ENCODE data around the gene HS2ST1.

HS2ST1 gene

DNA sequence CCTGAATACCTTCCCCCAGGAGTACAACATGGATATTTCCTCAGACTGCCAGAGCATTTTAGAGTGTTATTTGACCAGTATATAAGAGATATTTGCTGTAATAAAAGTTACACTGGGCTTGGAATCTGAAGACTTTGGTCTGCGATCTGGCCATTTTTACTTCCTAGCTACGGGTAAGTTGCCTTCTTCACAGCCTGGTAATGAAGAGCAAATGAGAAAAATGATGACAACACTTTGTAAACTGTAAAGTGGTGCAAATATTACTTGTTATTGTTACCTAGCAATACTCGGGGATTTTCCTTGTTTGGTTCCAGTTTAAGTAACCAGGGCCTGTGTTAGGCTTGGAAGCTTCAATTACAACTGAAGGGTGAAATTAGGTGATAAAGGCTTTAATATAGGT, 233.4 kb downstream of the HS2ST1 start:
- DNase-seq (ENCODE audit: low spot score): no peak
- no peaks in the 10 kb centered on the region for H3K36me3 Mint-ChIP-seq (ENCODE audit: low read depth)
- H3K4me1 Mint-ChIP-seq (ENCODE audit: low read depth): peaks cover 11% of the 10 kb centered on the region
- H3K27me3 Mint-ChIP-seq (ENCODE audit: low read depth): peaks cover 41% of the 10 kb centered on the region
- no peaks in the 10 kb centered on the region for H3K9me3 Mint-ChIP-seq
- H3K27ac Mint-ChIP-seq: no peak overlapping the region
- no peak overlapping the region for H3K4me3 Mint-ChIP-seq

DNA sequence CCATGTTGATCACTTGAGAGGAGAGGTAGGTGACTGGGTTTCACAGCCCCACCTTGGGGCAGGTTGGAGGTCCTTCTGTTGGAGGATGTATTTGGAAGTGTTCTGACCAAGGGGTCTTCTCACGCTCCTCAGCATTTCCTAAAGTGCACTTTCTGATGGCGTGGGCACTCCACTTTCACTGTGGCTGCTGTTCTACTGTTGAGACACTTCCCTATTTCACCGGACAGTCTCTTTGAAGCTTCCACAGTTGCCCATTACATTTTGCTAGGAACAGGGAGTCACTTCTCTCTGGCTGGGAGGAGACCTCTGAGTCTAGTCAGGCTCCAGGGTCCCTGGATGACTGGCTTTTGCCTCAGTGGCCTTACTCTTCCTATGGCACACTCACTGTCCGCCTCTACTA, 234.2 kb downstream of the HS2ST1 start:
- H3K9me3 Mint-ChIP-seq: no peaks in the 10 kb centered on the region
- H3K4me1 Mint-ChIP-seq (ENCODE audit: low read depth): peaks cover 11% of the 10 kb centered on the region
- no peak for DNase-seq (ENCODE audit: low spot score)
- no peak overlapping the region for H3K4me3 Mint-ChIP-seq
- H3K36me3 Mint-ChIP-seq (ENCODE audit: low read depth): no peaks in the 10 kb centered on the region
- peaks cover 44% of the 10 kb centered on the region for H3K27me3 Mint-ChIP-seq (ENCODE audit: low read depth)
- H3K27ac Mint-ChIP-seq: no peak overlapping the region

DNA sequence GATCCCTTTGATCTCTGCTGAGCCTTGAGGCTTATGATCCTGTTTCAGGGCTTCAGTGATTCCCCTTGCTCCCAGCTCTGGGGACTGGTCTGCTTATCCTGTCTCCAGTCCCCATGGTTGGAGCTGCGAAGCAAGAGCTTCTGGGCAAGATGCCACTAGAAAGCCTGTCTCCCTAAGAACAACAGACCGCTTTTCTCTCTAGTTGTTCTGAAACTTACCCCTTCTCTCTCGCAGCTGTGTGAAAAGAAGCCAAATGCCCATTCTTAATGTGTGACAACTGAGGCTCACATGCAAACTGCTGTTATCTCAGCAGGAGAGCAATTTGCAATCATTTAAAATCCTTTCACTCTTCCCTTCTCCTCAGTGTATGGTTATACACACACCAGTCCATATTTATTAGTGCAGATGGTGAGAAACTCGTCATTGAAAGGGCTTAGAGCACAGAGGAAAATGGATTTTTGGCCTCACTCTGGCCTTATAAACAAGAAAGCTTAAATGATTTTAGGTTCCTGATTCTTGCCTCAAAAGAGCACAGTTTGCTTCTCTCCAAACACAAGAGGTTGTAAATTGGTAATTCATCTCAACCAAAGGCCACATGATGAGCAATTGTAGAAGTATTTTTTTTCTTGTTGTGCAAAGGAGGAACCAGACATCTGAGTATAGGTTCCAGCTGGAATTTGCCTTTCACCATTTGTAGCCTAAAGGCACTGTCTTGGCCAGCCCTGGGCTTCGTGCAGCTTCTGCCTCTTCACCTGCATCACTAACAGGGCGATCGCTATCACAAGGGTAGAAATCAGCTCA, 235.0 kb downstream of the HS2ST1 start:
- H3K9me3 Mint-ChIP-seq: no peaks in the 10 kb centered on the region
- no peaks in the 10 kb centered on the region for H3K36me3 Mint-ChIP-seq (ENCODE audit: low read depth)
- peaks cover 11% of the 10 kb centered on the region for H3K4me1 Mint-ChIP-seq (ENCODE audit: low read depth)
- DNase-seq (ENCODE audit: low spot score): no peak
- peaks cover 44% of the 10 kb centered on the region for H3K27me3 Mint-ChIP-seq (ENCODE audit: low read depth)
- no peak overlapping the region for H3K27ac Mint-ChIP-seq
- H3K4me3 Mint-ChIP-seq: no peak overlapping the region

DNA sequence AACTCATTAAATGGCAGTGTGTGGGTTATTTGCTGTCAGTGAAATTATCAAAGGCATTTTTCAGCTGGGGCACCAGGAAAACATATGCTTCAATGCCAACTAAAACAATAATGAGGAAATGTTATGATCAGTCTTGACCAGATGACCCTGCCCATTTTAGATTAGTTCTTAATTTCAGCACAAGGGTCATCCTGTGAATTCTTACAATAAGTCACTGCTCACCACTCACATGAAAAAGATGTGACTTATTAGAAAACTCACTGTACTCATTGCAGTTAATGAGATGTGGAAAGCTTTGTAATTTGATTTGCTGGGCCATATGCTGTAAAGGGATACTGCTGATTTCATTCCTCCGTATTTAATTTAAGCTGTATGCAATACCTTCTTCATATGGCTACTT, 235.7 kb downstream of the HS2ST1 start:
- H3K27me3 Mint-ChIP-seq (ENCODE audit: low read depth): peaks cover 40% of the 10 kb centered on the region
- no peaks in the 10 kb centered on the region for H3K9me3 Mint-ChIP-seq
- no peak overlapping the region for H3K4me3 Mint-ChIP-seq

DNA sequence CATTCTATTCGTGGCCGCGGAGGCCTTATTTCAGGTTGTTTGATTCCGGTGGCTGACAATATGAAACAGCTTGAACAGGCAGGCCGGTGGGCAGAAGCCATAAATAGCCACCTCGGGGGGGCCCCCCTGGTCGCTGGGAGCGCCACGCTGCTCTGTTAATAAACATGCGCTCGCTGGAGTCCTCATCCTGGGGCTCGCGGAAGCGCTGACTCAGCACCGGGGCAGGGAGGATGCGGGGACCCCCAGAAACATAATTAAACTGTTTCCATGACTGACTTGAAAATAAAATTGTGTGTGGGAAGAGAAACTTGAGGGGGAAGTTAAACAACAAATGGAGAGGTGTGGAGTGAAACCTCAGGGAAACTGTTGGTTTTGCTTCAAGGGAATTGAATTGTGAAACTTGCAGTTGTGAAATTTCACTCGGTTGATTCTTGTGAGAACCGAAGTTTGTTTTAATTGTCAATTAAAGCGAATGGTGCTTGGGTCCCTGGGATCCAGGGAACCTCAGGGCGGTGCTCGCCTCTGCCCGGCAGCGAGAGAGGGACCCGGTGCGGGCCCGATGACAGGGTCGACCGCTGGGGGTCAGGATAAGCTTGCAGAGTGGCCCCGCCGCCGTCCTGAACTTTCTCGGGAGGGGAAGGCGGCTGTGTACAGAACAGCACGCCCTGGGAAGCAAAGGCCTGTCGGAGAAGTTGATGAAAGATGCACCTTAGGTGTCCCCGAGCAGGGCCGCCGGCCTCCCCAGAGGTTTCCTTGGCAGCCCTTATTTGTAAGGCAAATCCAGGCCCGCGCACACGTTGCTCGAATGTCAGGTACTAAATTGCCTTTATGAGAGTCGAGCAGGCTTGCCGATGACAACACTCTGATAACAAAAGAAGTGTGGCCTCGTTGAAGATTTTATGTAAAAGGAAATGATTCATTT, 237.3 kb downstream of the HS2ST1 start:
- no peaks in the 10 kb centered on the region for H3K36me3 Mint-ChIP-seq (ENCODE audit: low read depth)
- H3K4me3 Mint-ChIP-seq: peak overlapping the region; percentile 83
- peaks cover 36% of the 10 kb centered on the region for H3K27me3 Mint-ChIP-seq (ENCODE audit: low read depth)
- H3K27ac Mint-ChIP-seq: peak overlapping the region; percentile 38
- peak; percentile 62 for DNase-seq (ENCODE audit: low spot score)
- no peaks in the 10 kb centered on the region for H3K9me3 Mint-ChIP-seq
- H3K4me1 Mint-ChIP-seq (ENCODE audit: low read depth): peaks cover 11% of the 10 kb centered on the region

More for the DNA sequence above, 235.7 kb downstream of the HS2ST1 start:
- H3K36me3 Mint-ChIP-seq (ENCODE audit: low read depth): no peaks in the 10 kb centered on the region
- no peak for DNase-seq (ENCODE audit: low spot score)
- peaks cover 11% of the 10 kb centered on the region for H3K4me1 Mint-ChIP-seq (ENCODE audit: low read depth)
- no peak overlapping the region for H3K27ac Mint-ChIP-seq

DNA sequence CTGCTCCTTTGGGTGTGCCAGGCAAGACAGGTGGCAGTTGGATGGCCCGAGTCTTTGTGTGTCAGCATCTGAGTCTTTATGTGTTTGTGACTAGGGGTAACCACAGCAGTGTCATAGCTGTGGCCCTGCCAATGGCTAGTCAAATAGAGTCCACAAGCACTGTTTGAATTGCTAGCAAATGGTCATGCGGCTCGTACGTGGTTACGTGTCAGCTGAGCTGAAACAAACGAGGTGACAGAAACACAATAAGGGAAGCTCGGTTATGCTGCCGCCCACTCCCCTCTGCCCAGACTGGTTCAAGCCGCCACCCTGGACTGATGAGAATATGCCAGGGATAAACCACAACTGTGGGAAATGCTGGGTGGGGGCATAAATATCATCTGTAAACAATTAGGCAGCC, 239.9 kb downstream of the HS2ST1 start:
- Mint-ChIP-seq H3K4me3 (no peak overlapping the region), H3K27me3 (ENCODE audit: low read depth) (peaks cover 19% of the 10 kb centered on the region), H3K27ac (no peak overlapping the region), H3K4me1 (ENCODE audit: low read depth) (peaks cover 11% of the 10 kb centered on the region), H3K9me3 (no peaks in the 10 kb centered on the region), H3K36me3 (ENCODE audit: low read depth) (no peaks in the 10 kb centered on the region)
- no peak for DNase-seq (ENCODE audit: low spot score)

DNA sequence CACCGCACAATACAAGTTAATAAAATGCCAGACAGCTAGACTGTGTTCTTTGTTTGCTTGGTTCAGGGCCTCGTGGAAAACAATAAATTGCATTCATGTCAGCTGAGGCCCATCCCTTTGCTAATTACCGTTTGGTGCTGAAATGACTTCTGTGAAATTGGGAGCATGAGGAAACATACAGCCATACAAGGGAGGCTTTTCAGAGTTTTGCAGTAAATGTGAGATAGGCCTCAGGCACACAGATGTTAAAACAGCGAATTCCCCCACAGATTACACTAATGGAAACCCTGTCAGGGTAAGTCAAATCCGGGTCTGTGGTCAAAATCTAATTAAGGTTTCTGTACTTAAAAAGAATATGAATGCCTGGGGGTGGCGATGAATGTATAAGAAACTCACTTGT, 240.7 kb downstream of the HS2ST1 start:
- Mint-ChIP-seq H3K9me3 (no peaks in the 10 kb centered on the region), H3K27ac (no peak overlapping the region), H3K4me1 (ENCODE audit: low read depth) (peaks cover 11% of the 10 kb centered on the region), H3K27me3 (ENCODE audit: low read depth) (peaks cover 15% of the 10 kb centered on the region), H3K36me3 (ENCODE audit: low read depth) (no peaks in the 10 kb centered on the region), H3K4me3 (no peak overlapping the region)
- DNase-seq (ENCODE audit: low spot score): no peak

DNA sequence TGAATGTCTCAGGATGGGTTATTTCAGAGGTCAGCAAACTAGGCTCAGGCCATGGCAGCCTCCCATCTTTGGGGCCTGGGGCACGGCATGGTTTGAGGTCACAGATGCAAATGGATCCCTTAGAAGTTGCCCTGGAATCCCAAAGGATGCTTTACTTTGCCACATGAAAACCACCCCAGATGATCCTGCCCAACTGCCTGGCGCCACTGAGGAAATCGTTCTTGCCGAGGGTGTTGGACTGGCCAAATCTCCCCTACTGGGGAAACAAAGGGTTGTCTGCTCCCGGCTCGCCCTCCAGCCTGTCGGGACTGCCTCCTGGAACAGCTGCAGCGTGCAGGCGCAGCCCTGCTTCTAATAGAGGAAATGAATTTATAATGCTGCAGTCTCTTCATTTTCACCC, 241.2 kb downstream of the HS2ST1 start:
- Mint-ChIP-seq H3K4me3 (no peak overlapping the region), H3K4me1 (ENCODE audit: low read depth) (peaks cover 11% of the 10 kb centered on the region), H3K27ac (no peak overlapping the region), H3K9me3 (no peaks in the 10 kb centered on the region), H3K27me3 (ENCODE audit: low read depth) (peaks cover 15% of the 10 kb centered on the region), H3K36me3 (ENCODE audit: low read depth) (no peaks in the 10 kb centered on the region)
- DNase-seq (ENCODE audit: low spot score): no peak

DNA sequence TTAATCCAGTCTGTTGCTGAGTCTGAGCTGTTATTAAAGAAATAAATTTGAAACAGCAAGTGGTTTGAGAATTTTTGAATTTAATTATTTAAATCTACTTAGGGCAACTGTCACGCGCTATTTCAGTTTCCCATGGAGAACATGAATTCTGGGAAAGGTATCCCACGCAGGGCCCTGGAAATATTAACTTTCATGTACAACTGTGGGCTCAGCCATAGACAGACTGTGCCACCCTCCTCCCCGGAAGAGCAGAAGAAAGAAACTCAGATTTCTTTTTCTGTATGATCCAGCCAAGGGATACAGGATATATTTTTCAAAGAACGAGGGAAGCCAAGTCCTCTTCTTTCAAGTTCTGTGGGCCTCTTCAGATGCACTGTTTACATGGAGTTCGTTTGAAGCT, 241.7 kb downstream of the HS2ST1 start:
- H3K9me3 Mint-ChIP-seq: no peaks in the 10 kb centered on the region
- no peak for DNase-seq (ENCODE audit: low spot score)
- no peaks in the 10 kb centered on the region for H3K36me3 Mint-ChIP-seq (ENCODE audit: low read depth)
- peaks cover 15% of the 10 kb centered on the region for H3K27me3 Mint-ChIP-seq (ENCODE audit: low read depth)
- no peak overlapping the region for H3K4me3 Mint-ChIP-seq
- no peak overlapping the region for H3K27ac Mint-ChIP-seq
- peaks cover 11% of the 10 kb centered on the region for H3K4me1 Mint-ChIP-seq (ENCODE audit: low read depth)

DNA sequence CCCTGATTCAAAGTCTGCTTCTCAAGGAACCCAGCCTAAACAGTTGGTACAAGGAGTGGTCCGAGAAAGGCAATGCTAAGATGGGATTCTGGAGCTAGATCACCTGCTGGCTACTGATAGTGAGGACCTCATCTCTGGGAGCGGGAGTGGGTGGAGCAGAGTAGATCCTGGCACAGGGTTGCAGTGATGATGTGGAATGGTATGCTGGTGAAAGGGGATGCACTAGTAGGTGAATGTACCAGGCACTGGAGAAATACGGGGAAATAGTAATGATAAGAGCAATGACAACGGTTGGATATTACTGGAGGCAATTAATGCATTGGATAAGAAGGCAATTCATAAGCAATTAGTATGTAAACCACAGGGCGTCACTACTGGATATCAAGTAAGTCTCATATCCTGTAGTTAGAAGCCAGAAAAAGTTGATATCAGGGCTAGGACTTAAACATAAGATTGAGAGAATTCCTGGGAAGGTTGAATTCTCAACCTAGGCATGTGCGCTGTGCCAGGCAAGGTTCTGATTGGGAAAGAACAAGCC, 245.0 kb downstream of the HS2ST1 start:
- no peak overlapping the region for H3K27ac Mint-ChIP-seq
- no peak for DNase-seq (ENCODE audit: low spot score)
- H3K4me3 Mint-ChIP-seq: no peak overlapping the region
- no peaks in the 10 kb centered on the region for H3K9me3 Mint-ChIP-seq
- no peaks in the 10 kb centered on the region for H3K36me3 Mint-ChIP-seq (ENCODE audit: low read depth)
- no peaks in the 10 kb centered on the region for H3K4me1 Mint-ChIP-seq (ENCODE audit: low read depth)
- no peaks in the 10 kb centered on the region for H3K27me3 Mint-ChIP-seq (ENCODE audit: low read depth)

All from T-helper 2 cell treated with Interferon-gamma antibody and Interleukin-4, amounts not matched to agents 5 μg/mL and 100 μg/mL, for 36 hours (primary cell).